Endometrium (tissue), 2 donors: ENCODE measurements around the gene GNAS.
"Not testable (repeated sequence)": the region's sequence is repeated elsewhere in the genome, so short reads cannot be mapped to it uniquely, and the experiment has no call there.

Experiments used
- FAIRE-seq: peaks from 2 replicates; lab custom pipeline; 2012; peaks lifted over from hg19 to GRCh38; lab: Jason Lieb, UNC
- donor health status: control.
- donor health status: control.

The GNAS gene

GRCh38 chr20:58927490-58928061 lies 75.1 kb downstream of the GNAS start:
- FAIRE-seq, result no peak

- FAIRE-seq, result no peak
Observed at GRCh38 chr20:58930496-58930895, 78.0 kb downstream of the GNAS start.

GRCh38 chr20:58932170-58932569 lies 79.7 kb downstream of the GNAS start:
- FAIRE-seq, result no peak

- FAIRE-seq, result no peak
Observed at GRCh38 chr20:58938078-58938477, 85.6 kb downstream of the GNAS start.

GRCh38 chr20:58938541-58938940 lies 86.0 kb downstream of the GNAS start:
- FAIRE-seq, result no peak

- FAIRE-seq, result no peak
Observed at GRCh38 chr20:58941471-58941870, 89.0 kb downstream of the GNAS start.

- no peak for FAIRE-seq
Observed at GRCh38 chr20:58942549-58942948, 90.0 kb downstream of the GNAS start.

GRCh38 chr20:58944610-58945009 lies 92.1 kb downstream of the GNAS start:
- no peak for FAIRE-seq

- FAIRE-seq, result no peak
Observed at GRCh38 chr20:58945965-58946631, 93.6 kb downstream of the GNAS start.

- FAIRE-seq, result not testable (repeated sequence)
Observed at GRCh38 chr20:58947797-58948388, 95.4 kb downstream of the GNAS start.

- no peak for FAIRE-seq
Observed at GRCh38 chr20:58950603-58951002, 98.1 kb downstream of the GNAS start.

- FAIRE-seq, result no peak
Observed at GRCh38 chr20:58953050-58953449, 100.5 kb downstream of the GNAS start.

- FAIRE-seq, result no peak
Observed at GRCh38 chr20:58956078-58956477, 103.6 kb downstream of the GNAS start.

GRCh38 chr20:58959652-58960051 lies 107.1 kb downstream of the GNAS start:
- no peak for FAIRE-seq
